HepG2 (cell line): ENCODE data around the gene CCNL1. TPM values are rescaled to one million over a fixed set of nuclear protein-coding genes. Genes with fewer than 3 reads are reported as not detected.

Source experiments
- AKAP8 ChIP-seq: sonication (generic); formaldehyde crosslinking; IDR thresholded peaks from 2 replicates; pipeline ENCODE4 v1.5.1; 2020; ENCODE audit warnings: mild to moderate bottlenecking, missing genetic modification reagents
- ARID3A ChIP-seq: IDR thresholded peaks from 2 replicates; pipeline ENCODE4 v1.6.1; 2012; ENCODE audit warnings: low read depth, low read length, improper control_type of control experiment
- LCORL ChIP-seq, 2 experiments: fragments of 450-650 bp in 1 of 2; sonication (generic) in 1 of 2; formaldehyde crosslinking in 1 of 2; IDR thresholded peaks; 2 replicates each; pipeline versions ENCODE4 v1.5.0 to v1.6.1; 2017 to 2020; ENCODE audit warnings: antibody characterized with exemption in 1 of 2, missing genetic modification reagents in 1 of 2
- MAFK ChIP-seq, 2 experiments: IDR thresholded peaks in 1 of 2; conservative IDR thresholded peaks in 1 of 2; 2 replicates each; pipeline ENCODE4 v1.6.1; 2011; ENCODE audit warnings: improper control_type of control experiment in 2 of 2, low read length in 2 of 2
- RARG ChIP-seq: sonication (generic); formaldehyde crosslinking; IDR thresholded peaks from 2 replicates; pipeline ENCODE4 v1.4.0; 2020; ENCODE audit warnings: low read depth, mild to moderate bottlenecking, missing genetic modification reagents
- REST ChIP-seq, 2 experiments: IDR thresholded peaks; 2 replicates each; pipeline ENCODE4 v1.6.1; 2011 to 2012; ENCODE audit warnings: low read length in 2 of 2, borderline replicate concordance in 1 of 2, low read depth in 1 of 2, mild to moderate bottlenecking in 1 of 2, moderate library complexity in 1 of 2
- RNF2 ChIP-seq: fragments of 450-650 bp; conservative IDR thresholded peaks from 2 replicates; pipeline ENCODE4 v1.6.1; 2016; ENCODE audit warnings: low read depth
- RNF219 ChIP-seq: sonication (generic); formaldehyde crosslinking; IDR thresholded peaks from 2 replicates; pipeline ENCODE4 v1.5.0; 2020; ENCODE audit warnings: mild to moderate bottlenecking, missing genetic modification reagents
- RORA ChIP-seq: sonication (generic); formaldehyde crosslinking; IDR thresholded peaks from 2 replicates; pipeline ENCODE4 v1.5.0; 2020; ENCODE audit warnings: mild to moderate bottlenecking, missing genetic modification reagents, moderate library complexity
- ZBTB42 ChIP-seq: sonication (generic); formaldehyde crosslinking; IDR thresholded peaks from 2 replicates; pipeline ENCODE4 v1.5.0; 2020; ENCODE audit warnings: mild to moderate bottlenecking, missing genetic modification reagents
- ZNF367 ChIP-seq: sonication (generic); formaldehyde crosslinking; IDR thresholded peaks from 2 replicates; pipeline ENCODE4 v1.4.0; 2020; ENCODE audit warnings: missing genetic modification reagents, borderline replicate concordance
- ZNF609 ChIP-seq: sonication (generic); formaldehyde crosslinking; IDR thresholded peaks from 2 replicates; pipeline ENCODE4 v1.4.0; 2020; ENCODE audit warnings: mild to moderate bottlenecking, missing genetic modification reagents, borderline replicate concordance
- ZNF672 ChIP-seq: sonication (generic); formaldehyde crosslinking; IDR thresholded peaks from 2 replicates; pipeline ENCODE4 v1.8.1; 2022; ENCODE audit warnings: missing genetic modification reagents
- ZNF713 ChIP-seq: sonication (generic); formaldehyde crosslinking; IDR thresholded peaks from 2 replicates; pipeline ENCODE4 v1.4.0; 2020; ENCODE audit warnings: mild to moderate bottlenecking, missing genetic modification reagents
- ZNF773 ChIP-seq: sonication (generic); formaldehyde crosslinking; IDR thresholded peaks from 2 replicates; pipeline ENCODE4 v1.4.0; 2020; ENCODE audit warnings: missing genetic modification reagents, borderline replicate concordance
- polyA plus RNA-seq, 8 experiments: library from polyadenylated mRNA; depleted of rRNA in 3 of 8; stranded (reverse) in 7 of 8; unstranded in 1 of 8; fragments of >200 nt; fragmentation: Illumina TruSeq in 4 of 8; extraction: Trizol in 4 of 8; gene quantifications; 2 replicates each; pipeline versions ENCODE4 v1.2.1 to v1.2.3, GENCODE V29; 2011 to 2016; ENCODE audit warnings: low read depth in 4 of 8, missing spikeins in 1 of 8, mixed read lengths in 1 of 8; ENCODE audit not compliant: insufficient read depth in 1 of 8
- total RNA-seq, 5 experiments: library from RNA; depleted of rRNA; stranded (reverse); fragments of >200 nt; fragmentation: Illumina TruSeq; extraction: Trizol; gene quantifications; 2 replicates each; pipeline ENCODE4 v1.2.3, GENCODE V29; 2016; ENCODE audit warnings: low read depth in 1 of 5

Gene CCNL1
- total and polyA plus RNA-seq, 2 of the 13 experiments (the other 11 are each of a cell fraction or from before 2014, with no cell fraction given): 151 to 303 TPM

GRCh38 chr3:157136647-157137387, 23.1 kb downstream of the CCNL1 start (continued):
- TF ChIP-seq ARID3A (no peak), AKAP8 (CRISPR knock-in tag) (no peak), ZBTB42 (CRISPR knock-in tag) (no peak), ZNF367 (CRISPR knock-in tag) (no peak), ZNF672 (CRISPR knock-in tag) (no peak), RNF2 (no peak), ZNF609 (CRISPR knock-in tag) (peak; percentile 72; the same call in 1 of the 2 replicates), RARG (CRISPR knock-in tag) (0 out of 2 replicates have a peak, but pooled peaks have one; percentile 13), MAFK (conservative IDR thresholded peaks at IDR 0.05 in 1 of 2, IDR thresholded peaks at IDR 0.05 in 1 of 2; ENCODE audit: low read length in 2 of 2) (no peak; a peak in 1 of 4 replicates), RNF219 (CRISPR knock-in tag) (no peak), LCORL (IDR thresholded peaks at IDR 0.05) (no peak), LCORL (CRISPR knock-in tag; IDR thresholded peaks at IDR 0.05) (peak; percentile 78; the same call in 1 of the 2 replicates), RORA (CRISPR knock-in tag) (0 out of 2 replicates have a peak, but pooled peaks have one; percentile 63), ZNF713 (CRISPR knock-in tag) (no peak), REST (IDR thresholded peaks at IDR 0.05; ENCODE audit: borderline replicate concordance in 1 of 2, low read depth in 1 of 2, low read length in 2 of 2) (0 out of 4 replicates have a peak, but pooled peaks of 1 of the 2 experiments have one; percentile 28), ZNF773 (CRISPR knock-in tag) (no peak)
